VCaP (cell line): ENCODE measurements around the gene SEC24B.
"Not testable (repeated sequence)": the region's sequence is repeated elsewhere in the genome, so short reads cannot be mapped to it uniquely, and the experiment has no call there.

ENCODE experiments used
- H3K27ac ChIP-seq: fragments of 450-650 bp; 2 replicates; pipeline ENCODE4 v1.5.1; 2017
- TF ChIP-seq, protein P1 (sequence below): fragments of 450-650 bp; conservative IDR thresholded peaks from 2 replicates; pipeline ENCODE4 v1.5.1; 2017; ENCODE audit warnings: mild to moderate bottlenecking, moderate library complexity

The SEC24B gene

DNA sequence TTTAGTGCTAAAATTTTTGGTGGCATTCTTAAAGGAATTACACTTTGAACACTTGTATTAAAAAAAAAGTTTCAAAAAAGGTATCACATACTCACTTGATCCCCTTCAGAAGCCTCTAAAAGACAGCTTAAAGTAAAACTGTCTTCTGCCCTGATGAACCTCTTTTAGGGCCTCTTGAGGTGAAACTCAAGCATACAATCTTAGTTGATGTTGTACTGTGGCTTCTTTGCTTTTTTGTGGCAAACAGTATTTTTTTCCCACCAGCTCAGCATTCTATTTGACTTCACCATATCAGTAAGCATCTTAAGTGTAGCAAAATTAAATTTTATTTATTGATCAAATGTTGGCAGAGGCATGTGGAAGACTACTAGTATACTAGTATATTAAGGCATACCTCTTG, 13.7 kb downstream of the SEC24B start:
- TF ChIP-seq, protein P1, sequence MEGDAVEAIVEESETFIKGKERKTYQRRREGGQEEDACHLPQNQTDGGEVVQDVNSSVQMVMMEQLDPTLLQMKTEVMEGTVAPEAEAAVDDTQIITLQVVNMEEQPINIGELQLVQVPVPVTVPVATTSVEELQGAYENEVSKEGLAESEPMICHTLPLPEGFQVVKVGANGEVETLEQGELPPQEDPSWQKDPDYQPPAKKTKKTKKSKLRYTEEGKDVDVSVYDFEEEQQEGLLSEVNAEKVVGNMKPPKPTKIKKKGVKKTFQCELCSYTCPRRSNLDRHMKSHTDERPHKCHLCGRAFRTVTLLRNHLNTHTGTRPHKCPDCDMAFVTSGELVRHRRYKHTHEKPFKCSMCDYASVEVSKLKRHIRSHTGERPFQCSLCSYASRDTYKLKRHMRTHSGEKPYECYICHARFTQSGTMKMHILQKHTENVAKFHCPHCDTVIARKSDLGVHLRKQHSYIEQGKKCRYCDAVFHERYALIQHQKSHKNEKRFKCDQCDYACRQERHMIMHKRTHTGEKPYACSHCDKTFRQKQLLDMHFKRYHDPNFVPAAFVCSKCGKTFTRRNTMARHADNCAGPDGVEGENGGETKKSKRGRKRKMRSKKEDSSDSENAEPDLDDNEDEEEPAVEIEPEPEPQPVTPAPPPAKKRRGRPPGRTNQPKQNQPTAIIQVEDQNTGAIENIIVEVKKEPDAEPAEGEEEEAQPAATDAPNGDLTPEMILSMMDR = no peak
- no peak overlapping the region for H3K27ac ChIP-seq

GRCh38 chr4:109451544-109452273, 18.1 kb downstream of the SEC24B start:
- TF ChIP-seq, protein P1 = no peak
- no peak overlapping the region for H3K27ac ChIP-seq

DNA sequence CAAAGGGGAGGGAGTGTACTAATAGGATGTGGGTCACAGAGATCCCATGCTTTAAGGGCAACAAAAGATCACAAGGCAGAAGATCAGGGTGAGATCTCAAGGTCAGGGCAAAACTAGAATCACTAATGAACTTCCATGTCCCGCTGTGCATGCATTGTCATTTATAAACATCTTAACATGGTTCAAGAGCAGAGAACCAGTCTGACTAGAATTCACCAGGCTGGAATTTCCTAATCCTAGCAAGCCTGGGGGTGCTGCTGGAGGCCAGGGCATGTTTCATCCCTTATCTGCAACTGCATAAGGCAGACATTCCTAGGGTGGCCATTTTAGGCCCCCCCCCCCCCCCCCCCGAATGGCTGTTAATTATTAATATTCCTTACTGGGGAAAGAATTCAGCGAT, 19.5 kb downstream of the SEC24B start:
- H3K27ac ChIP-seq = not testable (repeated sequence)

DNA sequence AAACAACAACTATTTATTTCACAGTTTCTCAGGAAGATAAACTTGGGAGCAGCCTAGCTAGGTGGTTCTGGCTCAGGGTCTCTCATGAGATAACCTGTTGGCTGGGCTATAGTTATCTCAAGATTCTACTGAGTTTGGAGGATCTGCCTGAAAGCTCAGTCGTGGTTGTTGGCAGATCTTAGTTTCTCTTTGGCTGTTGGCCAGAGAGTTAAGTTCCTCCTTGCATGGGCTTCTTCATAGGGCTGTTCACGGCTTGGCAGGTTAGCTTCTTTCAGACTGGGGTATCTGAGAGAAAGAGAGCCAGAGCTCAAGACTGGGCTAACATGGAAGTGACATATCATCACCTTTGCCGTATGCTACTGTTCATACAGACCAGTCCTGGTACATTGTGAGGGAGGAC, 28.7 kb downstream of the SEC24B start:
- H3K27ac ChIP-seq = no peak overlapping the region
- TF ChIP-seq, protein P1 = no peak

GRCh38 chr4:109462802-109463201, 29.2 kb downstream of the SEC24B start:
- H3K27ac ChIP-seq = no peak overlapping the region
- TF ChIP-seq, protein P1 = no peak

DNA sequence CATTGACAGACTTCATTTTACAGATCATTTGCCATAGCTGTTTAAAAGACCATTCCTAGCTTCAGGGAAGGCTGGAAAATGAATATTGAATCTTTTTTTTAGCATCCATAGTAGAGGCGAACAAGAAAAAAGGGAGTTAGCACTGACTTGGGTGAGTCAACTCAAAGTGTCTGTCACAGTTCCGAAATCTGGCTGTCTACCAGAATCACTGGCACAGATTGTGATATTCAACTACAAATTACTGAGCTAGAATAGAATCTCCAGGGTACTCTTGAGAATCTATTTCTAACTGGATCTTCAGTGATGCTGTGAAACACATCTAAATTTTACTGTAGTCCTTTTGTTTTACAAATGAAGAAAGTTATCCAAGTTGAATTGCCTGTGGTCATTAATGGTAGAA, 31.5 kb downstream of the SEC24B start:
- no peak overlapping the region for H3K27ac ChIP-seq
- TF ChIP-seq, protein P1 = no peak

- no peak overlapping the region for H3K27ac ChIP-seq
- TF ChIP-seq, protein P1 = no peak
Measured at GRCh38 chr4:109469915-109470314, 36.3 kb downstream of the SEC24B start.

GRCh38 chr4:109472343-109472761, 38.7 kb downstream of the SEC24B start:
- TF ChIP-seq, protein P1 = no peak
- H3K27ac ChIP-seq = no peak overlapping the region
